GM12878 (cell line): ENCODE data around the gene GSG1L.

Experiments used
- CTCF ChIP-seq, 3 experiments: IDR thresholded peaks in 2 of 3; conservative IDR thresholded peaks in 1 of 3; 2 replicates each; pipeline ENCODE4 v1.5.1; 2011; ENCODE audit warnings: low read depth in 3 of 3, low read length in 3 of 3, mild to moderate bottlenecking in 3 of 3, control low read depth in 2 of 3, moderate library complexity in 2 of 3, inconsistent platforms in 1 of 3, mixed read lengths in 1 of 3; ENCODE audit not compliant: control insufficient read depth in 2 of 3, insufficient read depth in 1 of 3; ENCODE audit errors: extremely low read depth in 1 of 3
- TAF1 ChIP-seq: IDR thresholded peaks from 2 replicates; pipeline ENCODE4 v1.6.1; 2011; ENCODE audit warnings: mild to moderate bottlenecking, low read depth, low read length, borderline replicate concordance

DNA sequence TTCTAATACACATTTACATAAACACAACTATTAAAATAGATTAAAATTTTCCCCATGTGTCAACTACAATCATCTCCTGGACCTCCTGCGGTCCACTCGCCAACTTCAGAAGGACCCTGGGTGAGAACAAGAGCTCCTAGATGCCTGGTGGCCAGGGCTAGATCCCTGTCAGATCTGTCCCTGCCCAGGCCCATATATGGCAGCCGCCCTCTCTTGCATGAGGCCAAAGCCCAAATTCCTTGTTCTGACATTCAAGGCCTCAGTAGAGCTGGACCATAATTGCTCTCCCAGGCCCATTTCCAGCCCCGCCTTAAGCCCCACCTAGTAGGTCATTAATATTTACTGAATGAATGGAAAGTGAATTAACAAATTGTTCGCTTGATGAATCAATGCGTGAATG is 275.8 kb downstream of the GSG1L start:
- no peak for TF ChIP-seq CTCF (IDR thresholded peaks at IDR 0.05 in 2 of 3, conservative IDR thresholded peaks at IDR 0.05 in 1 of 3; ENCODE audit: control insufficient read depth in 2 of 3, extremely low read depth in 1 of 3, insufficient read depth in 1 of 3, low read depth in 3 of 3, low read length in 3 of 3)
- TF ChIP-seq TAF1: no peak
